ENCODE data around the gene ZNF772.

Gene ZNF772

GRCh38 chr19:57437931-57438330 is 39.4 kb downstream of the ZNF772 start:
- TF ChIP-seq, protein P1, sequence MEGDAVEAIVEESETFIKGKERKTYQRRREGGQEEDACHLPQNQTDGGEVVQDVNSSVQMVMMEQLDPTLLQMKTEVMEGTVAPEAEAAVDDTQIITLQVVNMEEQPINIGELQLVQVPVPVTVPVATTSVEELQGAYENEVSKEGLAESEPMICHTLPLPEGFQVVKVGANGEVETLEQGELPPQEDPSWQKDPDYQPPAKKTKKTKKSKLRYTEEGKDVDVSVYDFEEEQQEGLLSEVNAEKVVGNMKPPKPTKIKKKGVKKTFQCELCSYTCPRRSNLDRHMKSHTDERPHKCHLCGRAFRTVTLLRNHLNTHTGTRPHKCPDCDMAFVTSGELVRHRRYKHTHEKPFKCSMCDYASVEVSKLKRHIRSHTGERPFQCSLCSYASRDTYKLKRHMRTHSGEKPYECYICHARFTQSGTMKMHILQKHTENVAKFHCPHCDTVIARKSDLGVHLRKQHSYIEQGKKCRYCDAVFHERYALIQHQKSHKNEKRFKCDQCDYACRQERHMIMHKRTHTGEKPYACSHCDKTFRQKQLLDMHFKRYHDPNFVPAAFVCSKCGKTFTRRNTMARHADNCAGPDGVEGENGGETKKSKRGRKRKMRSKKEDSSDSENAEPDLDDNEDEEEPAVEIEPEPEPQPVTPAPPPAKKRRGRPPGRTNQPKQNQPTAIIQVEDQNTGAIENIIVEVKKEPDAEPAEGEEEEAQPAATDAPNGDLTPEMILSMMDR (IDR thresholded peaks at IDR 0.05; ENCODE audit: low read depth, low read length), result no peak
- no peak overlapping the region for H3K4me3 ChIP-seq (ENCODE audit: low read depth, low read length)

DNA sequence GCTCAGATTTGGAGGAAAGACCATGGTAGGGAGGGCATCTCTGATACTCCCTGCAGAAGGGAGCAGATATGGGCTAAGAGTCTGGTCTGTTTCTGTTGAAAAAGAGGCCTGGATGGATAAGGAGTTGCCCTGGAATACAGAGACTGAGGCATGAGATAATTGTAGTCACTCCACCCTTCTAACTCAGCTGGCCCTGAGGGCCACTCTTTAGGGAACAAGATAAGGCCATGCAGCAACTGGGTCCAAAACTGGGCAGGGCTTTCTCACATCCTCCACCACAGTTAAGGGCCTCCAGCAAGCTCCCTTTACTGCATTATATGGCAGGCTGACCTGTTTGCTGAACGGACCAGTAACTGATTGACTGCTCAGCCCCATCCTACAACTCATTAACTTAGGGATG is 40.9 kb downstream of the ZNF772 start:
- TF ChIP-seq, protein P1 (IDR thresholded peaks at IDR 0.05; ENCODE audit: low read depth, low read length), result no peak
- H3K4me3 ChIP-seq (ENCODE audit: low read depth, low read length), result peak overlapping the region; percentile 89

DNA sequence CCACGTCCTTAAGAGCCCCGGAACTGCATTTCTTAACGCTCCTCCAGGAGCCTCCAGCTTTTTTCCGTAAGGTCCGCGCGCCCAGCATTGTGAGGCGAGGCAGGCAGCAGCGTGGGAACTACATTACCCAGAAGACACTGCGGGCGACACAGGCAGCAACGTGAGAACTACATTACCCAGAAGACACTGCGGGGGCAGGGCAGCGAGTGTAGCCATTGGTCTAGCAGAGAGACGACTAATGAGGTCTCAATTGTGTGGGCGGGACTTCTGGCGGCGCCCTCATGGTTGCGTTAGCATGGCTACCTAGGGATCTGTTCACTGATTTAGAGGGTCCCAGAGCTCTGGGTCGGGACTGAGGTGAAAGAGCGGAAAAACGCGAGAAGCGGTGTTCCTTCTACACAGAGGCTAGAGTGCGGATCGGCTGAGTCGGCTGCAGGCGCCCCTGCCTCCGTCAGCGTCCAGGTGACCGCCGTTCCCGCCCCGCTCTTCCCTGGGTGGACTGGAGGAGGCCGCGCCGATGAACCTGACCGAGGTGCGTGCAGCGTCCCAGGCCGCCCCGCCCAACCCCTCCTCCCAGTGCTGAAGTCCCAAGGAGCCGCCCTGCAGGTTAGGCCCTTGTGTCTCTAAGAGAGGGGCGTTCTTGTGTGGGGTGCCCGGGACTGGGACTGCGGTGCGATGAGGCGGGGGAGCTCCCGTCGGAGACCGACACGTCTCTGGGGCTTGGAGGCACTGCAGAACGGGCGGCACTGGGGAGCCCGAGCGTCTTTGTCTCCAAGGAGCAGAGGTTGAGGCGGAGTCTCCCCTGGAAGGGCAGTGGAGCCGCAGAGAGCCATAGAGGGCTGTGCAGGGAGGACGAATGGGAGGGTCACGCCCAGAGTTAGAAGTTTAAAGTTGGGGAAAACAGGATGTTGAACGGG is 42.0 kb downstream of the ZNF772 start, which contains the start of gene ZNF749:
Gene ZNF749, plus strand, starts transcription at position 264 of the 917 bp plus-strand sequence. Its CDS starts 254 bp downstream, at position 518.
- TF ChIP-seq, protein P1 (IDR thresholded peaks at IDR 0.05; ENCODE audit: low read depth, low read length), result no peak
- peak within 1 kb of the TSS; percentile 89 for H3K4me3 ChIP-seq (ENCODE audit: low read depth, low read length)

GRCh38 chr19:57434386-57435061 is 42.8 kb downstream of the ZNF772 start:
- TF ChIP-seq, protein P1 (IDR thresholded peaks at IDR 0.05; ENCODE audit: low read depth, low read length), result no peak
- peak overlapping the region; percentile 89 for H3K4me3 ChIP-seq (ENCODE audit: low read depth, low read length)

- H3K4me3 ChIP-seq (ENCODE audit: low read depth, low read length), result no peak overlapping the region
- TF ChIP-seq, protein P1 (IDR thresholded peaks at IDR 0.05; ENCODE audit: low read depth, low read length), result no peak
Observed at GRCh38 chr19:57421037-57421436, 56.3 kb downstream of the ZNF772 start.

- TF ChIP-seq, protein P1 (IDR thresholded peaks at IDR 0.05; ENCODE audit: low read depth, low read length), result no peak
- no peak overlapping the region for H3K4me3 ChIP-seq (ENCODE audit: low read depth, low read length)
Observed at GRCh38 chr19:57419439-57419838, 57.9 kb downstream of the ZNF772 start.
